ENCODE results near the gene VPS51.
A peak's percentile ranks its signal among the peaks of the same experiment; 100 is the strongest.

VPS51 gene

GRCh38 chr11:65072631-65072966 lies 23.4 kb upstream of the VPS51 start:
- no peak for DNase-seq (ENCODE audit: low read depth in 2 of 2)

GRCh38 chr11:65077451-65077850 lies 18.6 kb upstream of the VPS51 start:
- no peak for DNase-seq (ENCODE audit: low read depth in 2 of 2)

DNA sequence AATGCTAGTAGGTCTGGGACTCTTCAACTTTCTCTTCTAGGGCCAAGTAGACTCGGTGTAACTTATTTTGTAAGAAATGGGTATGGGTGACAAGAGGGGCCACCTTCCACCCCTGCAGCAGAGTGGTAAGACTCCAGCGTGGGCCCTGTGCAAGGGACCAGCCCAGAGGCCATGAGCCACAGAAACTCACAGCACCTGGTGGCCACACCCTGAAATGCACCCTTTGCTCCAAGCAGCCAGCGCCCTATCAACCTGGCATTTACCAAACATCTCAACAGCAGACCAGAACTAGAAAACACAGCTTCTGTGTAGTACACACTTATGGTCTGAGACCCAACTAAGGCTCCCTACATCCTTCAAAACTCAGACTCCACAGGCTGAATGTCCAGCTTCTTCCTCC lies 17.9 kb upstream of the VPS51 start:
- peak; percentile 24 to 57 for DNase-seq (ENCODE audit: low read depth in 2 of 2)

DNA sequence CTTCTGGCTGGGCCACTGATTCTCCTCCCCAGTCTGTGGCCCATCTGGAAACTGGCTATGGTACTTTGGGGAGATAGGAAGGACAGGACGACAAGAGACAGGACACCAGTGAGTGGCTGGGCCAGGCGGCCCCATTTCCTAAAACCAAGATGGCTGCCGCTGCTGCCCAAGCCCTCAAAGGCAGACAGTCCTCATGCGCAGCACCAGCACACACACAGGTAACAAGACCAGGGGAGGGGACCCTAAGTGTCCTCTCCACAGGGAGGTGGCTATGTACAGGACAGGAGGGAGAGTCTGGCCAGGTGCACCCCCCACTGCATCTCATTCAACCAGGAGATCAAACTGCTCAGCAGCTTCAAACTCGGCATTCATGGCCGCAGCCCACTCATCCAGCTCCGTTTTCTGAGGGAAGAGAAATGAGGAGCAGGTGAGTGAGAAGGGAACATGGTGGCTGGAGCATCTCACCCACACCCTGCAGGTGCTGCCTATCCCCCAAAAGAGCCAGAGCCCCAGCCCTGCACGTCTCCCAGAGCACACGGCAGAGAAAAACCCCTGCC lies 17.1 kb upstream of the VPS51 start:
- no peak for DNase-seq (ENCODE audit: low read depth in 2 of 2)

GRCh38 chr11:65083134-65083833 lies 12.7 kb upstream of the VPS51 start:
- DNase-seq (ENCODE audit: low read depth in 2 of 2) = no peak

DNA sequence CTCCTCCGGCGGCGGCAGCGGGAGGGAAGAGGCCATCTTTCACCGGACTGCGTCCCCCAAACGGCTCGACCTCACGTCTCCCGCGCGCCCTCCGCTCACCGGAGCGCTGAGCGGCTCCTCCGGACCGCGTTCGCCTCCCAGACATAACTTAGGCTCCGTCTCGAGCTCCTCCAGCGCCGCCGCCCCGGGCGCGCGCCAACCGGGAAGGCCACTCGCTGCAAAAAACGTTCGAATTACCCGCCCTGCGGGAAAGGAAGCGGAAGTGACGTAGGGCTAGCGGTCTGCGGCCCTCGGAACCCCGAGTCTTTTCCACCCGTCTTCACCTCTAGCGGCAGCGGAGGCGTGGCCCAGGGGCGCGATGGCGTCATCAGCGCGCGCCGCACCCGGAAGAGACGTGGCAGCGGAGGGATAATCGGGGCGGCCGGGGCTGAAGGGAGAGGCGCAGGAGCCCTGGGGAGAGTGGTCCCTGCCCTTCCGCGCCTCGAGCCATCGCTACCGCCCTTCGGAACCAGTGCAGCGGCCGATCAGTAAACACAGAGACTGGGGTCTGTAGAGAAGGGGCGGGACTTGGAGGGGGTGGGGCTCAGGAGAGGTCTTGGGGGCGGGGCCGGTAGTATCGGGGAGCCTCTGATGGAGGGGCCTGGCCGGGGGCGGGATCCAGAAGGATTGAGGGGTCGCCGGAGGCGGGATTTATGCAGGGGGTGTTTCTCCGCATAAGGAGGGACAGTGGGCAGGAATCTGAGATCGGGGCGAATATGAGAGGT lies 12.0 kb upstream of the VPS51 start, which contains the start of the genes CDCA5 and ZFPL1:
Gene CDCA5 (minus strand): TSS at position 207 of the 764 bp plus-strand sequence. CDS start 62 bp downstream, at position 145.
Gene ZFPL1 (plus strand): TSS at position 389 of the 764 bp plus-strand sequence. CDS start 477 bp downstream, outside the sequence.
- DNase-seq (ENCODE audit: low read depth in 2 of 2) = peak; percentile 92 to 93

DNA sequence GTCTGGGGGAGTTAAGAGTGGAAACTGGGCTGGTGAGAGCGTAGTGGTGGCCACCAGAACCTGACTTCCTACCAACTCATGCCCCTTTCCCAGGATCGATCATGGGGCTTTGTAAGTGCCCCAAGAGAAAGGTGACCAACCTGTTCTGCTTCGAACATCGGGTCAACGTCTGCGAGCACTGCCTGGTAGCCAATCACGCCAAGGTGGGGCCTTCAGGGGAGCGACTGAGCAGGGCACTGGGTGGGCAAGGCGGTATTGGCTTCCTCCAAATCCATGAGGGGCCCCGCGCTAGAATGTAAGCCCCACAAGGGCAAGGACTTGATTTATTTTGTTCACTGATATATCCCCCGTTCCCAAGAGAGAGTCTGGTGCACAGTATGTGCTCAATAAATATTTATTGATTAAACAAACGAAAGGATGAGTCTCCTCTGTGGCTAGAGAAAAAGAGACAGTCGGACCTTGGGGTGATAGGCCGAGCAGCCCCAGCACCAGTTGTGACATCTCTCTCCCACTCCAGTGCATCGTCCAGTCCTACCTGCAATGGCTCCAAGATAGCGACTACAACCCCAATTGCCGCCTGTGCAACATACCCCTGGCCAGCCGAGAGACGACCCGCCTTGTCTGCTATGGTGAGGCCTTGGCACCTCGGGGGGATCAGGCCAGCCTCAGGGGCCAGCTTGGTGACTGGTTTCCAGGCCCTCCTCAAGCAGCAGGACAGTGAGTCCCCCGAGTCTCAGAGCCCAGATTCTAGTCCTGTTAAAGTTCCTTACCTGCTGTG lies 11.2 kb upstream of the VPS51 start:
- no peak for DNase-seq (ENCODE audit: low read depth in 2 of 2)

GRCh38 chr11:65085446-65085845 lies 10.6 kb upstream of the VPS51 start:
- DNase-seq (ENCODE audit: low read depth in 2 of 2) = no peak

- DNase-seq (ENCODE audit: low read depth in 2 of 2) = no peak
Observed at GRCh38 chr11:65086809-65087208, 9.2 kb upstream of the VPS51 start.

GRCh38 chr11:65087216-65087615 lies 8.8 kb upstream of the VPS51 start:
- DNase-seq (ENCODE audit: low read depth in 2 of 2) = no peak

DNA sequence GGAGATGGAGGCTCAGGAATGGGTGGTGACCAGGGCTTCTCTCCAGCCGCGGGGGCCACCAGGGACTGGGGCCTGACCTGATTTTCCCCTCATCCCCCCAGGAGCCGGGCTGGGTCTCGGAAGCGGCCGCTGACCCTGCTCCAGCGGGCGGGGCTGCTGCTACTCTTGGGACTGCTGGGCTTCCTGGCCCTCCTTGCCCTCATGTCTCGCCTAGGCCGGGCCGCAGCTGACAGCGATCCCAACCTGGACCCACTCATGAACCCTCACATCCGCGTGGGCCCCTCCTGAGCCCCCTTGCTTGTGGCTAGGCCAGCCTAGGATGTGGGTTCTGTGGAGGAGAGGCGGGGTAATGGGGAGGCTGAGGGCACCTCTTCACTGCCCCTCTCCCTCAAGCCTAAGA lies 8.2 kb upstream of the VPS51 start:
- DNase-seq (ENCODE audit: low read depth in 2 of 2) = no peak

DNA sequence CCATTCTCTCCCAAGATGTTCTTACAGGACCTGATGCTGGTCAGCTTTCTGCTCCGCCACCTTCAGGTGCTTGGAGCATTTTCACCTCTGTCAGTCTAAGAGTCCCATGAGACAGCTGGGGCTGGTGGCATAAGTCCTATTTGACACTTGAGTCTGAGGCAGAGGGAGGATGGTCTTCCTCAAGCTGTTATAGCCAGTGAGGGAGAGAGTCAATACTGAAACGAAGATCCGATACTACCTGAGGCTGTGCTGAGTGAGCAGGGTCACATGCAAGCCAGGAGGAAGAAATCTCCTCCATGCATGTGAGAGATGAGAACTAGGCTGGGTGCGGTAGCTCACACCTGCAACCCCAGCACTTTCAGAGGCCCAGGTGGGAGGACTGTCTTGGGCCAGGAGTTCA lies 6.4 kb upstream of the VPS51 start:
- DNase-seq (ENCODE audit: low read depth in 2 of 2) = no peak

- no peak for DNase-seq (ENCODE audit: low read depth in 2 of 2)
Observed at GRCh38 chr11:65090628-65091027, 5.4 kb upstream of the VPS51 start.

- DNase-seq (ENCODE audit: low read depth in 2 of 2) = no peak
Observed at GRCh38 chr11:65095427-65095826, 587 bp upstream of the VPS51 start.

- DNase-seq (ENCODE audit: low read depth in 2 of 2) = no peak
Observed at GRCh38 chr11:65096926-65097325, 912 bp downstream of the VPS51 start.

DNA sequence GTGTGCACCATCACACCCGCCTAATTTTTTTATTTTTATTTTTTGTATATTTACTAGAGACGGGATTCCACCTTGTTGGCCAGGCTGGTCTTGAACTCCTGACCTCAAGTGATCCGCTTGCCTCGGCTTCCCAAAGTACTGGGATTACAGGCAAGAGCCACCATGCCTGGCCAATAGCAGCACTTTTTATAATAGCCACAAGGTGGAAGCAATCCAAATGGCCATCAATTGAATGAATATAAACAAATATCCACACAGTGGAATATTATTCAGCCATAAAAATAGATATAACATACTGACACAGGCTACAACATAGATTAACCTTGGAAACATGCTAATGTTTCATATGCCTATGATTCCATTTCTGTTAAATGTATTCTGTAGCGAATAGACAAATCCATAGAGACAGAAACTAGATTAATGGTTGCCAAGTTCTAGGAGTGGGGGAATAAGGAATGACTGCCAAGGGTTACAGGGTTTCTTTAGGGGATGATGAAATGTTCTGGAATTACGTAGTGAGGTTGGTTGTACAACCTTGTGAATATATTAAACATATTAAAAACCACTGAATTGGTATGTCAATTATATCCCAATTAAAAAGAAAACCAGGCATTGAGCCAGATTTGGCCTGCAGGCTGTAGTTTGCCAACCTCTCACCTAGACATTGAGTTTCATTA lies 4.8 kb downstream of the VPS51 start:
- DNase-seq (ENCODE audit: low read depth in 2 of 2) = no peak

GRCh38 chr11:65102142-65103095 lies 6.4 kb downstream of the VPS51 start:
- no peak for DNase-seq (ENCODE audit: low read depth in 2 of 2)

DNA sequence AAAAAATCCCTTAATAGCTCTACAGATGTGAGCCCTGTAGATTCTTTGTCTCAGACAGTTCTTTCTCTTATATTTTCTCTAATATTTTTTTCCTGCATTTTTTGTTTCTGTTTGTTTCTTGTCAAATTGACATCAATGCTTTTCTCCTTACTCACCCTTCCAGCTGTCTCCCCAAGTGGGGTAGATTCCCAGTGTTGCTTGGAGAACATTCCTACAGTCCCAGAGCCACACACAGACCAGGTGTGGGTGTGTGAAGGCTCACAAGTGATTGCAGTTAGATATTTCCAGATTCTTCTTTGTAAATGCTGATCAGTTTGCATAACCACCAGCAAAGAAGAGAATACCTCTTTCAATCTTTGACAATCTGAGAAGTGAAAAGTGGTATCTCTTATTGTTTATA lies 7.5 kb downstream of the VPS51 start:
- no peak for DNase-seq (ENCODE audit: low read depth in 2 of 2)

- no peak for DNase-seq (ENCODE audit: low read depth in 2 of 2)
Observed at GRCh38 chr11:65104628-65105027, 8.6 kb downstream of the VPS51 start.

GRCh38 chr11:65107078-65107477 lies 11.1 kb downstream of the VPS51 start:
- no peak for DNase-seq (ENCODE audit: low read depth in 2 of 2)

All from stimulated activated CD4-positive, alpha-beta T cell treated with anti-CD3 and anti-CD28 coated beads, Interleukin-12 subunit alpha, Interleukin-12 subunit beta, amount 100 ng/mL, for 24 hours (primary cell).